NCI-H1092 treated with DMSO at 0.1 percent for 48 hours (cell line): ENCODE data around the gene UBE2G1.
A peak's percentile ranks its signal among the peaks of the same experiment; 100 is the strongest.

Source experiments
- DNase-seq: peaks from one replicate; lab custom pipeline; 2025; lab: John Stamatoyannopoulos, UW

The UBE2G1 gene

GRCh38 chr17:4247361-4247970, 119.0 kb downstream of the UBE2G1 start:
- peak; percentile 6 for DNase-seq

DNA sequence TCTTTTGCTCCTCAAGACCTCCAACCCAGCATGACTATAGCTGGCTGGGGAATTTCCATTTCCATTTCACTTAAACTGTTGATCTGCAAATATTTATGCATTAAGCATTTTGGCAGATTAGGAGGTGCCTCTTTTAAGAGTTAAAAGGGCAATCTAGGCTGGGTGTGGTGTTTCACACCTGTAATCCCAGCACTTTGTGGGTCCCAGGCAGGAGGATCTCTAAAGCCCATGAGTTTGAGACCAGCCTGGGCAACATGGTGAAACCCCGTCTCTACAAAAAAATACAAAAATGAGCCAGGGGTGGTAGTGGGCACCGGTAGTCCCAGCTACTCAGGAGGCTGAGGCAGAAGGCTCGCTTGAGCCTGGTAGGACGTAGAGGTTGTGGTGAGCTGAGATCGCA, 119.8 kb downstream of the UBE2G1 start:
- no peak for DNase-seq

DNA sequence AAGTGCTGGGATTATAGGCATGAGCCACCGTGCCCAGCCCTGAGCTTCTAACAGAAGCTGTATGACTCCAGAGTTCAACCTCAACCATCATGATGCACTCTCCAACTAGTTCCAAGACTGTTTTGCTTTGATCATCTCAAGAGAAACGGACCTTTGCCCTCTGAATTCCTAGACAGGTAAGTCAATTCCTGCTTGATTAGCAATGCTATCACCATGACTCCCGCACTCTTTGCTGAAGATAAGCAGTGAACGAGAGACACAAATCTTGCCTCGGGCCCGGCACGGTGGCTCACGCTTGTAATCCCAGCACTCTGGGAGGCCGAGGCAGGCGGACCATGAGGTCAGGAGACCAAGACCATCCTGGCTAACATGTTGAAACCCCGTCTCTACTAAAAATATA, 124.9 kb downstream of the UBE2G1 start:
- DNase-seq = no peak

DNA sequence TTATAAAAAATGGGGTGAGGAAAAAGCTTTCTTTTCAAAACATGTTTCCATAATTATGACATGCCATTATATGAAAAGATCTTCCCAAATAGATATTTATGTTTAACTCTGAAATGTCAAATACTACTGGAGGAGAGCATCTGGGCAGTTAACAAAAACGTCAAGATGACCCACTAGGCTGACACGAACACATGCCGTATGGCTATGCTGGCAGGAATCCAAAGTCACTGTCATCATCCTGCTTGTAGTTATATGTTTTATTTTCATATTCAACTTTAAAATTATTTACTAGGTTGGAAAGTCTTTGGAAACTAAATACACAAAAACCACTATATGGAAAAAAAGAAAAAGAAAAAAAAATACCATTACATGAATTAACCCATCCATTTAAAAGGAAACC, 130.0 kb downstream of the UBE2G1 start:
- no peak for DNase-seq

DNA sequence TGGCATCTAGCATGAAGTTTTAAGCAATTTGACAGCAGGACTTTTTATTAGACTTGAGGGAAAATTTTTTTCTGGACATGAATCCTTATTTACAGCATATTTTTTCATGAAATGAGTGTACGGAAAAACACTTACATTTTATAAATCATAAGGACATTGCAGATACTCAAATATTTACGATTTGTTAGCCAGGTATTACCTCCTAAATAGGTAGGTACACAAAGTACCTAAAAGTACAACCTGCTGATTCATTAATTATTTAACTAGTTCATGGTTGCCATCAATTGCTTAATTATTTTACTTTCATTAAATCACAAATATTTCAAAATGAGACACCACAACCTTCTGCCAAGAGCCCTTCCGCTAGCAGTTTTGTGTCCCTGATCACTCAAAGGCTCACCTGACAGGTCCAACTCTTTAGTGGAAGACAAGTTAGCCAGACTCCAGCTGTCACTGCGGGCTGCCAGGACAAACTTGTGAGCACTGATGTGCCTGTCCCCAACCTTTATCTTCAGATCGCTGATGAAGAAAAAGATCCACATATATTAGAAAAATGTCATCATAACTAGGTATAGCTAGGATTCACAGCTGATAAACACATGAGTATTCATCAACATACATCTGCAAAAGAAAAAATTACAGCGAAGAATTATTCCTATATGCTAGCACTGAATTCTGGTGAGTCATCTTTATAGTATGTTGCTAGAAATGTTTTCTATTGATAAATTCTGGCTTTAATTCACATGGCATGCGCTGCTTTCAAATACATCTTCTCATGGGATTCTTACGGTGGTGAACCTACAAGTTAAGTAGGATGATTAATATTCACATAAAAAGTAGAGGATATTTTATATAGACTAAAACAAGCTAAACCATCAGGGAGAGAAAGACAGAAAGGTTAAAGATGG, 130.8 kb downstream of the UBE2G1 start:
- DNase-seq = no peak

DNA sequence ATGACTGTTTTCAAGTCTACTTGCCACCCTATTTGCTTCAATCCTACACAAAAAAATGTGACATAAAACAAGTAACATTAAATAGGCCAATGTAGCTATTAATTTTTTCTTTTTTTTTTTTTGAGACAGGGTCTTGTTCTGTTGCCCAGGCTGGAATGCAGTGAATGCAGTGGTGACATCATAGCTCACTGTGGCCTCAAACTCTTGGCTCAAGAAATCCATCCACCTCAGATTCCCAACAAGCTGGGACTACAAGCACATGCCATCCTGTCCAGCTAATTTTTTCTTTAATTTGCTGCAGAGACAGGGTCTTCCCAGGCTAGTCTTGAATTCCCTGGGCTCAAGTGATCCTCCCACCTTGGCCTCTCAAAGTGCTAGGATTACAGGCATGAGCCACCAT, 132.1 kb downstream of the UBE2G1 start:
- no peak for DNase-seq

DNA sequence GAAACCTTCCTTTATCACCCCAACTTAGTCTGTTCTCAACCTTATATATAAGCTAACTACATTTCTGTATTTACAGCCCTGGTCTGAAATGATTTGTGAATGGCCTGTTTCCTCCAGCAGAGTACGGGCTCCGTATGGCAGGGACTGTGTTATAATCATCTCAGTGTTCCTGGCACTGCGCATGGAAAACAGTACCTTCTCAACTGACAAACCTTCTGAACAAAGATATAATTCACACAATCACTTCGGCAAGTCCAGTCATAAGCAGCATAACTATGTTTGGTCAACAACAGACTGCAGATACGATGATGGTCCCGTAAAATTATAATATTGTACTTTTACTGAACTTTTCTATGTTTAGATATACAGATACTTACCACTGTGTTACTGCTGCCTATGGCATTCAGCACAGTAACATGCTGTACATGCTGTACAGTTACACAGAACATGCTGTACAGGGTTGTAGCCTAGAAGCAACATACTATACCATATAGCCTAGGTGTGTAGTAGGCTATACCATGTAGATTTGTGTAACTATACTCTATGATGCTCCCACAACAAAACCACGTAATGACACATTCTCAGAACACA, 132.7 kb downstream of the UBE2G1 start:
- DNase-seq = no peak

DNA sequence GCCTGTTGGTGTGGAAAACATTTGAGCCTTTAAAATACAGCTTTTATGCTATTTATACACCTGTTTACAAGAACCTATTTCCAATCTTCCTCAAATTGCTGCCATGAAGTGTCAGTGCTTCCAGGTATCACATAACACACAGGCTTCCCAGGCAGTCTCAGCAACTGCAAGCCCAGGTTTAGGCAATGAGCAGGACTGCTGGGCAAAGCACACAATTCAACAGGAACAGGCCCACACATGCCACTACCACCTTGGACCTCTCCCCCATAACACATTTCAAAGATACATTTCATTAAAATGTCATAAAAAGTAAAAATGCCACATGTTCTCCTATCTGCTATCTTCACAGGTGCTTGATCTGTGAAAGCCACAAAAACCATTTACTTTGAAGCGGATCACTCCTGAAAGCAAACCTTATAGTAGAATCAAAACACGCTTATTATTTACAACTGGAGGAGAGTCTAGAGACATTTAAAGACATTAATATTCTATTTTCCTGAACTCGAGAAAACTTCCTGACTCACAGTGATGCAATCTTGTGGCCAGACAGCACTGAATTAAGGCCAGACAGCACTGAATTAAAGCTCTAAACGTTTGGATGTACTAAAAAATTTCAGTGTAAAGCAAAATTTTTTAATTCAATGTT, 134.2 kb downstream of the UBE2G1 start:
- DNase-seq = no peak

- no peak for DNase-seq
Observed at GRCh38 chr17:4229627-4230541, 136.6 kb downstream of the UBE2G1 start.

DNA sequence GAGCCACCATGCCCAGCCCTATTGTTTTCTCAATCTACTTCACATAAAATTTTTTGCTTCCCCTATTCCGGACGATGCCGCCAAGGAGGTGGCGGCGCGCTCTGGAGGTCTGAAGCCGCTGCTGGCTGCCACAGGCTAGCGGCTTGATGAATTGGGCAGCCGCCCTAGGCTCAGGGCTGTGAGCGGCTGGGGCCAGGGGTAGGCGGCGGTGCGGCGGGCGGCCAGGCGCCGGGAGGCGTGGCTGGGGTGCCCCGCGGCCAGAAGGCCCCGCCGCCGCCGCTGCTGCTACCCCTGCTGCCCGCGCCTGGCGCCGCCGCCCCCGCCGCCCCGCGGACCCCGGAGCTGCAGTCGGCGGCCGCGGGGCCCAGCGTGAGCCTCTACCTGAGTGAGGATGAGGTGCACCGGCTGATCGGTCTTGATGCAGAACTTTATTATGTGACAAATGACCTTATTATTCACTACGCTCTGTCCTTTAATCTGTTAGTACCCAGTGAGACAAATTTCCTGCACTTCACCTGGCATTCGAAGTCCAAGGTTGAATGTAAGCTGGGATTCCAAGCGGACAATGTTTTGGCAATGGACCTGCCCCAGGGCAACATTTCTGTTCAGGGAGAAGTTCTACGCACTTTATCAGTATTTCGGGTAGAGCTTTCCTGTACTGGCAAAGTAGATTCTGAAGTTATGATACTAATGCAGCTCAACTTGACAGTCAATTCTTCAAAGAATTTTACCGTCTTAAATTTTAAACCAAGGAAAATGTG, 144.4 kb downstream of the UBE2G1 start:
- DNase-seq = no peak

- no peak for DNase-seq
Observed at GRCh38 chr17:4221163-4221562, 145.3 kb downstream of the UBE2G1 start.

GRCh38 chr17:4220655-4221054, 145.8 kb downstream of the UBE2G1 start:
- no peak for DNase-seq
